GM18909 (cell line): ENCODE measurements around the gene PDE4DIP.
"Not testable (repeated sequence)": the region's sequence is repeated elsewhere in the genome, so short reads cannot be mapped to it uniquely, and the experiment has no call there.

Experiments used
- ATAC-seq: cut with Tn5 transposase; IDR thresholded peaks from one replicate; pipeline ENCODE4 v1.9.1; 2021; ENCODE audit warnings: mild to moderate bottlenecking; ENCODE audit not compliant: unreplicated experiment, poor library complexity

Gene PDE4DIP

GRCh38 chr1:148916222-148916621 is 72.0 kb downstream of the PDE4DIP start:
- ATAC-seq = not testable (repeated sequence)

- not testable (repeated sequence) for ATAC-seq
Observed at GRCh38 chr1:148916695-148917348, 72.6 kb downstream of the PDE4DIP start.

GRCh38 chr1:148918836-148919447 is 74.7 kb downstream of the PDE4DIP start:
- not testable (repeated sequence) for ATAC-seq

DNA sequence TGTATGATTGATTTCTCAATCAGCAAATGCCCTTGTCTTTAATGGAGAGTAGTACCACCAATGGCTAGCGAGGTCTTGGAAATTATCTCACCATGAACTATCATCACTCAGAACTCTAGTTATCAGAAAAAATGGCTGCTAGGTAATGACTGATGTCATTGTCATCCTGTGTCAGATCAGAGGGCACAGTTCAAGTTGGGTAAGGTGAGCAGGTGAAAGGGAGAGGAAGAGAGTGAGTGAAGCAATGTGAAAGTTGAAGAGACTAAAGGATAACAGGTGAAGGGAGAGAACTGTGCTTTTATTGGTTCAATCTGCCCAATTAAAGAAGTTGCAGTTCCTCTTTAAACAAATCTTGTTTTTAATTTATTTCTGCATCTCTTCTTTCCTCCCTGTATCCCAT is 76.8 kb downstream of the PDE4DIP start:
- not testable (repeated sequence) for ATAC-seq

- not testable (repeated sequence) for ATAC-seq
Observed at GRCh38 chr1:148923798-148924197, 79.6 kb downstream of the PDE4DIP start.

DNA sequence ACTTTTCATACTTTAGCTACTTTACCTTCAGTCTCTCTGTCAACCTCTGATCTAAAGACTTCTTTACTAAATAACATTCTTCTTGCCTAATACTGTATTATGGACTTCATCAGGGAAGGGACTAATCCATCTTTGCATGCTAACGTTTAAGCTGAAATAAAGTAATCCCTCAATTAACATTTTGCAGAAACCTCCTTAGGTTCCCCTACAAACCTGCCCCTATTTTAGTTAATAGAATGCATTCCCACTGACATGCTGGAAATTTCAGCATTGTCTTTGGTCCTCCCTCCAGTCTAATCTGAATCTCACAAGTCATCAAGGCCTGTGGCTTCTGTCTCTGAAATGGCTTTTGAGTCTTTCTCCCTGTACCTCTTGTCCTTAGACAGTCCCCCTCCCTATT is 83.4 kb downstream of the PDE4DIP start:
- ATAC-seq = not testable (repeated sequence)

GRCh38 chr1:148929253-148929652 is 85.0 kb downstream of the PDE4DIP start:
- not testable (repeated sequence) for ATAC-seq

- ATAC-seq = not testable (repeated sequence)
Observed at GRCh38 chr1:148935381-148936002, 91.3 kb downstream of the PDE4DIP start.

GRCh38 chr1:148942906-148943305 is 98.7 kb downstream of the PDE4DIP start:
- ATAC-seq = not testable (repeated sequence)

DNA sequence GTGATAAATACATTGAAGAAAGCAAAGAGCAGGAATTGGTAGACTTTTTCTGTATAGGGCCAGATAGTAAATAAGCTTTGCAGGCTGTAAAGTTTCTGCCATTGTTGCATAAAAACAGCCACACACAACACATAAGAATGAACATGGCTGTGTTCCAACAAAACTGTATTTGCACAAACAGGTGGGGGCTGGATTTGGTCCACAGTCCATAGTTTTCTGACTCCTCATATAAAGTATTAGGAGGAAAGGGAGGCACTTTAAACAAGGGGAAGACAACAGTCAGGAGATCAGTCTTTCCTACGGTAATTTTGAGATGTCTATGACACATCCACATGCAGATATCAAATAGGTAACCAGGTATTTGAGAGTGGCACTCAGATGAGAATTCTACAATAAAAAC is 100.9 kb downstream of the PDE4DIP start:
- ATAC-seq = not testable (repeated sequence)

- not testable (repeated sequence) for ATAC-seq
Observed at GRCh38 chr1:148948768-148949167, 104.5 kb downstream of the PDE4DIP start.

DNA sequence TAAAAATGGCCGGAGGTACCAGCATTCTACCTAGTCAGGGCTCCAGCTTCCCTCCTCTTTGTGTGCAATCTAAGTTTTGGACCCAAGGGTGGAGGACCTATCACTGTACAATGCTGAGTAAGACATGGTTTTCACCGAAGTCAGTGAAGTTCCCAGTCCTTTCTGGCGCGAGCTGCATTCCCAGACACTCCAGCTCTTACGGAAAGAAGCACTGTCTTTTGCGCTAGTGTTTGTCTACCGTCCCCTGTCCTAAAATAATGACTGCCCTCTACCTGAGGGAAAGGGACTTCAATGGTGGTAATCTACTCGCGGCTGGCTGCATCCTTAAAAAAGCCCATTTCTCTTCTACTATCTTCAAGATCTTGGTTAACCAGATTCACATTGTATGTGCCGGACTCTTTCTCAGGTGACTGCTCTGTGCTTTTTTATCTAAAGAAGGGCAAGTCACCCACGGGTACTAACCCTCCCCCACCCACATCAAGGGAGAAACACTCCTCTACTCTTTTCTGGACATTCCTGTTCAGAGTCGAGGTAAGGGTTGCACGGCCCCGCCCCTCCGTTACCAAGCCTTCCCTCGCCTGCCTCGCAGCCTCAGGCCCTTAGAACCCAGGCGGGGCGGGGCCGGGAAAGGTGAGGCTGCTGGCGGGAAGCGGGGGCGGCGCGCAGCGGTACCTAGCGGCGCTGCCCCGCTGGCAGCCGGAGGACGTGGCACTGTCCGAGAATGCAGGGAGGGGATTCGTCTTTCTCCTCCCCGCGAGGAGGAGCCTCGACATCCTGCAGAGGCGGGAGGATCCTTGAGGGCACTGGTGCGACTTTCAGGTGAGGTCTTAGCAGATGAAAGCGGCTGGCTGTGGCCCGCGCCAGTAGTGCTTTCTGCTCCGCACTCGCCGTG is 107.4 kb downstream of the PDE4DIP start:
- ATAC-seq = peak; percentile 76

GRCh38 chr1:148952253-148952937 is 108.2 kb downstream of the PDE4DIP start:
- ATAC-seq = peak; percentile 73

DNA sequence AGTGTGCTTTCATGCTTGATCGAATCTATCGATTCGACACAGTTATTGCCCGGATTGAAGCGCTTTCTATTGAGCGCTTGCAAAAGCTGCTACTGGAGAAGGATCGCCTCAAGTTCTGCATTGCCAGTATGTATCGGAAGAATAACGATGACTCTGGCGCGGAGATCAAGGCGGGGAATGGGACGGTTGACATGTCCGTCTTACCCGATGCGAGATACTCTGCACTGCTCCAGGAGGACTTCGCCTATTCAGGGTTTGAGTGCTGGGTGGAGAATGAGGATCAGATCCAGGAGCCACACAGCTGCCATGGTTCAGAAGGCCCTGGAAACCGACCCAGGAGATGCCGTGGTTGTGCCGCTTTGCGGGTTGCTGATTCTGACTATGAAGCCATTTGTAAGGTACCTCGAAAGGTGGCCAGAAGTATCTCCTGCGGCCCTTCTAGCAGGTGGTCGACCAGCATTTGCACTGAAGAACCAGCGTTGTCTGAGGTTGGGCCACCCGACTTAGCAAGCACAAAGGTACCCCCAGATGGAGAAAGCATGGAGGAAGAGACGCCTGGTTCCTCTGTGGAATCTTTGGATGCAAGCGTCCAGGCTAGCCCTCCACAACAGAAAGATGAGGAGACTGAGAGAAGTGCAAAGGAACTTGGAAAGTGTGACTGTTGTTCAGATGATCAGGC is 108.8 kb downstream of the PDE4DIP start:
- peak; percentile 4 for ATAC-seq

DNA sequence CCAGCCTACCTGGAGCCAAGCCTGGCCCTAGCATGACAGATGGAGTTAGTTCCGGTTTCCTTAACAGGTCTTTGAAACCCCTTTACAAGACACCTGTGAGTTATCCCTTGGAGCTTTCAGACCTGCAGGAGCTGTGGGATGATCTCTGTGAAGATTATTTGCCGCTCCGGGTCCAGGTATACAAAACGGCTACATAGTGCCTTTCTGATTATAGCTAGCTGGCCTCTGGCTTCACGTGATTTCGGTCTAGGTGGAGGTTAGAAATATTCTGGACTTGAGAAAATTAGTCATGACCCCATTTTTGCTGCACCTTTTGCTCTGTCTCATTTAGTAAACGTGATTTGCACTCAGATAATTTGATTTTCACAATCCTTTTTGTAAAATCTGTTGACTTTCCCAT is 109.5 kb downstream of the PDE4DIP start:
- not testable (repeated sequence) for ATAC-seq

DNA sequence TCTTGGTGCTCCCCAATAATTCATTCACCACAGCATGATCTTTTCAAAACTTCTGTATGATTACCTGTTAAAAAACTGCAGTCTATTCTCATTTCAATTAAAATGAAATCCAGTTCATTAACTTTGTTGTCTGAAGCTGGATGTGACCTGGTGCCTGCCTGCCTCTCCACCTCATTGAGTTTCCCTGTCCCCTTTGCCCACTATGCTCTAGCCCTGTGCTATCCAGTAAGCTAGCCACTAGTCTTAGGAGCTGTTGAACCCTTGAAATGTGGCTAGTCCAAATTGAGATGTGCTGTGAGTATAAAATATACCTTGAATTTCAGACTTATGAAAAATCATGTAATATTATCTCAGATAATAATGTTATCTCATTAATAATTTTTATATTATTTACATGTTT is 114.1 kb downstream of the PDE4DIP start:
- not testable (repeated sequence) for ATAC-seq

GRCh38 chr1:148960212-148961000 is 116.2 kb downstream of the PDE4DIP start:
- ATAC-seq = not testable (repeated sequence)

DNA sequence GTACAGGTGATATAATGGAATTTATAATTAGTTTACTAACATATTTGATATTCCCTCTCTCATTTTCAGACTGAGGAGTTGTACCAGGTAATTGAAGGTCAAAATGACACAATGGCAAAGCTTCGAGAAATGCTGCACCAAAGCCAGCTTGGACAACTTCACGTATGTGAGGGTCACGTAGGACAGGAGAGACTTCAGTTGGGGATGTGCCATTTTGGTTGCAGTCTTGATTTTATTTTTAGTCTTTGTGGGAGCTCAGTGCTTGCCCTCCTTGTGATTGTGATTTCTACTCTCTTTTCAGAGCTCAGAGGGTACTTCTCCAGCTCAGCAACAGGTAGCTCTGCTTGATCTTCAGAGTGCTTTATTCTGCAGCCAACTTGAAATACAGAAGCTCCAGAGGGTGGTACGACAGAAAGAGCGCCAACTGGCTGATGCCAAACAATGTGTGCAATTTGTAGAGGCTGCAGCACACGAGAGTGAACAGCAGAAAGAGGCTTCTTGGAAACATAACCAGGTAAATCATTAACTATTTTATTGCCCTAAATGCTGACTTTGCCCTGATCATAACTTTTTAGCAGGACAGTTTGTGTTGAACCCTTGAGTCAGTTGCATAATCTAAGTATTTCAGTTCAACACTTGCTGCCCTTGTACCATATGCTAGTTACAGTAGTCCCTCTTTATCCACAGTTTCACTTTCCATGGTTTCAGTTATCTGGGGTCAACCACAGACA is 118.1 kb downstream of the PDE4DIP start:
- ATAC-seq = not testable (repeated sequence)
